Renal cortex interstitium (tissue), 11 donors: ENCODE results near the gene FTSJ3. TPM values are rescaled to one million over a fixed set of nuclear protein-coding genes. Genes with fewer than 3 reads are reported as not detected.
A peak's percentile ranks its signal among the peaks of the same experiment; 100 is the strongest.

Experiments
- DNase-seq, 11 donors: peaks; one replicate each; pipeline ENCODE4 v3.0.0-alpha.2; 2013; ENCODE audit warnings: low read depth in 9 of 11, low spot score in 4 of 11; ENCODE audit errors: extremely low read depth in 1 of 11
- polyA plus RNA-seq, 3 donors: library from polyadenylated mRNA; unstranded; fragments of 120-200 nt; gene quantifications; one replicate each; pipeline ENCODE4 v1.2.1, GENCODE V29; 2013; ENCODE audit not compliant: insufficient read length in 3 of 3

FTSJ3 gene
- polyA plus RNA-seq, 3 donors, result 62.6 to 81.3 (median 68.4) TPM

DNA sequence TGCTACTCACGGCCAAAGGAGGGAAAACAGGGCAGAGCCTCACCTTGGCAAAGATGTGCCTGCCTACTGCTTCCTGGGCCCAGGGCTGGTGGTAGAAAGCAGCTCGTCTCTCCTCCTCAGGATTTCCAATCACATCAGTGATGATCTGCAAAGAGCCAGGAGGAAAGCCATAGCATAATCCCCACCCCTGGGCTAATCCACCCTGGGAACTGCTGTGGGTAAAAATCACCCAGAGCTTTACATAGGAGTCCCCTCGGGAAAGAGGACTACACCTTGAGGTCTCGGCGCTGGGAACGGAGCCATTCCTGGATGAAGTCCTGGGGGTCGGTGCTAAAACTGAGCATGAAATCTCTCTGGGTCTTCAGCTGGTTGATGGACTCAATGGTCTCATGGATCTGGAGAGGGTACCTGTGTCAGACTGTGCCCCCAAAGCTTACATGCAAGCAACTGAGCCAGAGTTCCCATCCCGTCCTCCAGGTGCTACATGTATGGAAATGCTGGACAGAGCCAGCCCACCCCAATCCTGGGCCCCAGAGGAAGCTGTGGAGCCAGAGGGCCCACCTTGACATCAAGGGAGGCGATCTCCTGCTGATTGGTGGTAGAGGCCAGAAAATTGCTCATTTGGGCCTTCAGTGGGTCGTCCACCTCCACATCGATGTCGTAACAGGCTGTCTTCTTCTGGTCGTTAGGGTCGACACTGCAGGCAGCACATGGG lies 5.7 kb upstream of the FTSJ3 start:
- no peak for DNase-seq

DNA sequence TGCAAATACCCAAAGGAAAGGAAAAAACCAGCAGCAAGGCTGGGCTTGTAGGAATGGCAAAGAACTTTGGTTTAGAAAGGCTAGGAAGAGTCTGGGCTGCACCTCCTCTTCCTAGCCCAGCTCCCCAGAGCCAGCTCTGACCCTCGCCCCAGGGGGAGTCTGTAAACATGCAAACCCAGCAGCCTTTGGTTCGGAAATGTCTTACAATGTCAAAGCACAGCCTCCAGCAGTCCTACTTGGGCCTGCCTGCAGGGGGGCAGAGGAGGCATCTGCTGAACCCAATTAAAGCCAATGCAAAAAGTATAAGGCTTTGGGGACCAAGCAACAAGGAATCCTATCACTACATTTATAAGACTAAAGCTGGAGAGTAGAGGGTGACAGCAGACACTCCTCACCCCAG lies 5.0 kb upstream of the FTSJ3 start:
- no peak for DNase-seq

DNA sequence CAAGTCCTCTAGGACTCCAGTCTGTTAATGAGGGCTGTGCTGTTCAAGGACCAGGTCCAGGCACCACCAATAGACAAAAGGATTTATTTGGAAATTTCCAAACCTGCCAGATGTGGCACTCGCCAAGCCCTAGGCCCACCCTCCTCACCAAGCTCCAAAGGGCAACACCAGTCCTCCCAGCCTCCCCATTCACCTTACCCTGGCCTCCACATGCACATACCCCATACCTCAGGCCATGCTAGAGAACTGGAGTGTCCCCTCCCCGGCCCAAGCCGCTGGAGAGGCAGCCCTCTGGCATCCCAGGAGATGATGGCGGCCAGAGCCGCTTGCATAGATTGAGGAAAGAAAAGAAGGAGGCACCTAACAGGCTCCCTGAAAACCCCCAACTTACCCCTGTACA lies 4.6 kb upstream of the FTSJ3 start:
- no peak for DNase-seq

DNA sequence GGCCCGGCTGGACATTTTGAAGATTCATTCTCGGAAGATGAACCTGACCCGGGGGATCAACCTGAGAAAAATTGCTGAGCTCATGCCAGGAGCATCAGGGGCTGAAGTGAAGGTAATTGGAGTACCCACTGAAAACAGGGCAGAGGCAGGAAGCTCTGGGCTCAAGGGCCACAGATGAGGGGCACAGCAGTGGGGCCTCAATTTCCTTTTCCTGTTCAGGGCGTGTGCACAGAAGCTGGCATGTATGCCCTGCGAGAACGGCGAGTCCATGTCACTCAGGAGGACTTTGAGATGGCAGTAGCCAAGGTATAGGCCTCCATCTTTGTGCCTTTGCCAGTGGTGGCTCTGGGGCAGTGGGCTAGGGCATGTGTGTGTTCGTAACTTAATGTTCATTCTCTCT lies 4.0 kb upstream of the FTSJ3 start:
- DNase-seq, result no peak

DNA sequence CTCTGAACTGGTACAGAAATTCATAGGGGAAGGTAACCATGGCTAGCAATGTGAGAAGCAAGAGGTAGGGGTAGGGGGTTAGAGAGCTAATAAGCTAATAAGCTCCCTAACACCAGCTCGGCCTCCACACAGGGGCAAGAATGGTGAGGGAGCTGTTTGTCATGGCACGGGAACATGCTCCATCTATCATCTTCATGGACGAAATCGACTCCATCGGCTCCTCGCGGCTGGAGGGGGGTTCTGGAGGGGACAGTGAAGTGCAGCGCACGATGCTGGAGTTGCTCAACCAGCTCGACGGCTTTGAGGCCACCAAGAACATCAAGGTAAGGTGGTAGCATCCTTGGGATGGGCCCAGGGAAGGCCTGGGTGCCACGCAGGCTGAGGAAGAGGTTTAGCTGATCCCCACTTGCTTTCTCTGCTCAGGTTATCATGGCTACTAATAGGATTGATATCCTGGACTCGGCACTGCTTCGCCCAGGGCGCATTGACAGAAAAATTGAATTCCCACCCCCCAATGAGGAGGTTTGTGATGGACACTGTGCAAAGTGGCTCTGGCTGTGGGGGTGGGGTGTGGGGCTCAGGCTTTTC lies 3.5 kb upstream of the FTSJ3 start:
- DNase-seq, result no peak

DNA sequence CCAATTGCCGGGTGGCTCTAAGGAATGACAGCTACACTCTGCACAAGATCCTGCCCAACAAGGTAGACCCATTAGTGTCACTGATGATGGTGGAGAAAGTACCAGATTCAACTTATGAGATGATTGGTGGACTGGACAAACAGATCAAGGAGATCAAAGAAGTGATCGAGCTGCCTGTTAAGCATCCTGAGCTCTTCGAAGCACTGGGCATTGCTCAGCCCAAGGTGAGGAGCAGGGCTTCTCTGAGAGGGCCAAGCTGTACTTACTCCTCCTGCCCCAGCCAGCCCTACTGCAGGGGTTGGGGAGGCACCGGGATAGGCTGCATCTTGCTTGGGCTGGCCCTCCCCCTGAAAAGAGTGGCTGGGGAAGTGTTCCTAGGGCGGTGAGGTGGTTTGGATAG lies 2.8 kb upstream of the FTSJ3 start:
- no peak for DNase-seq

DNA sequence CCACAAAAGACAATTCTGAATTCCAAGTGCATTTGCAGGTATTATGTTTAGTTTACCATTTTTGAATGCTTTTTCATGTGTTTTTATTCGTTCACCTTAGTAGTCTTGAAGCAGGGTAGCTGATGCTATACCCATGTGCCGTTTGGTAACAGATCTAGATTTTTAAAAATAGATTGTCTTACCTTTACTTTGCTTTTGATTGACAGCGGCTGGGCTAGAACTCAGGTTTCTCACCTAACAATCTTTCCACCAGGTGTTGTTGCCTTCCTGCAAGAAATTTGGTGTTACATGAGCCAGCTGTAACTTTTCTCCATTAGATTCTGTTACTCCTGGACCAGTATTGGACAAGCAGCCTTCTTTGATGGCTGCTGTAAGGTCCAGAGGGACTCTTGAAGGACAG lies 1.5 kb upstream of the FTSJ3 start:
- no peak for DNase-seq

DNA sequence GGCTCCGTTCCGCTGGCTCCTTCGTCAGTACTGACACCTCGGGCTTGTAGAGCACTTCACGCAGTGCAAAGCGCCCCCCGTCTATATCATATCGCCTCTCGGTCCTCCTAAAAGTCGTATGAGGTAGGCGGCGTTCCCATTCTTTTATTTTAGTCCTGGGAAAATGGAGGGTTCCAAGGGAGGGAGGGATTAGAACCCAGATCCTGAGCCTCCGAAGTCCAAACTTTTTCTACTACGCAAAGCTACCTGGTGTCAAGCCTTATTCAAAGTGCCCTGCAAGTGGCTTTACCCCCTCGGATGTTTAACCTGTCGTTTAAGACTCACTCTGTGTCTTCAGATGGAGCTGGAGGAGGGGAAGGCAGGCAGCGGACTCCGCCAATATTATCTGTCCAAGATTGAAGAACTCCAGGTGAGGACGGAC lies 348 bp upstream of the FTSJ3 start:
- DNase-seq, result no peak

DNA sequence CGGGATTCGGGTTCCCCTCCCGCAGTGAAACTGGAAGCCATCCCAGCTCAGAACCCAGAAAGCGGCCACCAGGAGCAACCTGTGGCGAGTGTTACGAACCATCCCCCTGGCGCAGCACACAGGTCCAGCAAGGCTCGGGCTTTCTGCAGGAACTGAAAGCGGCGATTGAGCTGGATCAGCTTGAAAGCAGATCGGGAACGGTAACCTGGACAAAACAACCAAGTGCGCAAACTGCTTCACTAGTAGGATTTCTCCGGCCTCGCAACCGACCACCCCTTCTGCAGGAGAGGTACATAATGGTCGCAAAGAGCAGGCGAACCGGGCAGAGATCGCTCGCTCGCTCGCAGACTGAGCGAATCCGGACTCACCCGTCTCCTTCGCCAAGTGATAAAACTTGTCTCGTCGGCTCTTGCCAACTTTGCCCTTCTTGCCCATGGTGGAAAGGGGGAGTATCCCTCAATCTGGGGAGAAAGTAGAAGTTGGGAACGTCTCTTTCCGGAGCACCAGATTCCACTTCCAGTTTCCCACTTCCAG lies 928 bp downstream of the FTSJ3 start:
- DNase-seq, result peak in 1 of 11 donors; percentile 22

DNA sequence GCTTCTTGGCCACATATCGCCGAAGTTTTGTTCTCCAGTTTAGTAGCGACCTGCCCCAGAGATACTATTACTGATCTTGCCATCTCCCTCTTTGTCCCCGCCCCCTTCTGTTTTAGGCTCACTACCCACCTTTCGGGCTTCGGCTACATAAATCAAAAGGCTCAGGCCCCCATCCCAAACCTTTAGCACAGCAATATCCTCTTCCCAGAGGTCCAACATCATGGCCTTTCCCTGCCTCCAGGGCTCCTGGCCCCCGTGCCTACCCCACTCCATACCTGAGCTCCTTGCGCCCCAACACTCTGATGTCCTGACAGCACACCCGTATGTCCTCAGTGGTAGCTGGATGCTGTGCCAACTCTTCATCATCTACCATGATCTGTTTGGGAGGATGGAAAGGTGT lies 3.1 kb downstream of the FTSJ3 start:
- no peak for DNase-seq

DNA sequence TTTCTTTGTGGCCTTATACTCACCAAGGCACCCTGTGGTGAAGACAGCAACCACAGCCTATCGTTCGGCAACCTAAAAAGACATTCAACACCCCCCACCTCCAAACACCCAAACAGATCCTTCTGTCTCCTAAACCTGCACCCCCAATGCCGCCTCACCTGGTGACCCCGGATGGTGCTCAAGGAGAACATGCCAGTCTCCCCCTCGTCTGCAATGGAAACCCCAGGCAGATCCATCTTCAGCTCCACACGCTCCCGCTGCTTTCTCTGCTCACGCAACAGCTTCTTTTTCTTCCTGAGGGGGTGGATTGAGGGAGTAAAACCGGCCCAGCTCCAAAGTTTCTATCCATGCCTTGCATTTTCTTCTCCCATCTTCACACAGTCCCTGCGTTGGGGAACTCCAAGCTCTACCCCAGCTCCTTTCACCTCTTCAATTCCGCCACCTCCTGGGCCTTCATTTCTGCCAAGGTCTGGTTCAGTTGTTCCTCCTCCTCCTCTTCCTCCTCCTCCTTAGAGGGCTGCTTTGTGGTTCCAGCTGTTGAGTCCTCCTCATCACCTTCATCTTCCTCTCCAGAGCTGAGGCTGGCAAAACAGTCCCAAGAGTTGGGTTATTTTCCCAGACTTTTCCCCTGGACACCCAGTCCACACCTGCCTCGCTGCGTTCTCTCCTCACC lies 3.7 kb downstream of the FTSJ3 start:
- DNase-seq, result no peak

DNA sequence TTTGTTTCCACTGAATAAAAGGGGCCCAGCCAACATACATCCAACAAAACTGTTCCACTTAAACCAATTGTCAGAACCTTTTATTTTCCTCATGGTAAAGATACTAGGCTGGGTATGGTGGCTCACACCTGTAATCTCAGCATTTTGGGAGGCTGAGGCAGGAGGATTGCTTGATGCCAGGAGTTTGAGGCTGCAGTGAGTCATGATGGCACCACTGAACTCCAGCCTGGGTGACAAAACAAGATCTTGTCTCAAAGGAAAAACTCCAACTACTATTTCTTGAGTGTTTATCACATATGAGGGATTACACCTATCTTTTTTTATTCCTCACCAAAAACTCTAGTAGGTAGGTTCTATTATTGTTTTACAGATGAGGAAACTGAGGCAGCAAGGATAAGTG lies 4.9 kb downstream of the FTSJ3 start:
- DNase-seq, result no peak

DNA sequence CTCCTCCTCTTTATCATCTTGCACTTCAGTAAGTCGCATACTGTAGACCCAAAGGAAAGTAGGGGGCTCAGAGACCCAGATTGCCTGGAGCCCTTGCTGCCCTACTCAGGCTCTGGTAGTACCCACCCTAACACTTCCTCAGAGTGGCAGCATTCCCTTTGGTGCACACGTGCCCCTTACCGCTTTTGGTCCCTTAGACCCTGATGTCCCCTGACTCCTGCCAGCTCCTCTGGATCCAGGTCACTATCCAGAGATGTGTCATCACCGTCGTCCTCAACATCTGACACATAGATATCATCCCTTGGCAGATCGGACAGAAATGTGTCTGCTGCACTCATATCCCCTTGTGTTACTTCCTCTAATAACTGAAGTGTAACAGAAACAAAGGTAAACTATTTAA lies 5.7 kb downstream of the FTSJ3 start:
- DNase-seq, result no peak

DNA sequence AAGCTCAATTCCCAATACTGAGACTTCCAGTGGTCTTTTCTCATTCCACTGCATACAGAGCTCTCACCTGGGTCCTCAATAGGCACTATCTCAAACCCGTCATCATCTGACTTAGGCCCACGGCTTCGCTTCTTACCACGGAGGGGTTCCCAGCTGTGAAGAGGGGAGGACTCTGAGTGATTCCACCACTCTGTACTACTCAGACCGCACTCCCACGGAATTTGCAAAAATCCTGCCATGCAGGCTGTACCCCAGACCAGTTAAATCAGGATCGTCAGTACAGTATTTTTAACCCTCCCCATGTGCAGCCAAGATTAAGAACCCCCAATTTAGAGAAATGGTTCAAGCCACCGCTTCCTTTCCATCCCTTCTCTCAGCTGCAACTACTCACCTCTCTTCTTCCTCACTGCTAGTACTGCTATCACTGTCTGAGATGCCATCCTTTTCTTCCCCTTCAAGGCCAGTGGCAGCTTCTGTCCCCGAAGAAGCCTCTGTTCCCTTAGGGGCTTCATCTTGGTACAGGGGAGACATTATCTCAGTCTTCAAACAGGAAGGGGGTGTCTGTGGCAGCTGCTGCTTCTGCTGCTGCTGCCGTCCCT lies 6.4 kb downstream of the FTSJ3 start:
- no peak for DNase-seq

DNA sequence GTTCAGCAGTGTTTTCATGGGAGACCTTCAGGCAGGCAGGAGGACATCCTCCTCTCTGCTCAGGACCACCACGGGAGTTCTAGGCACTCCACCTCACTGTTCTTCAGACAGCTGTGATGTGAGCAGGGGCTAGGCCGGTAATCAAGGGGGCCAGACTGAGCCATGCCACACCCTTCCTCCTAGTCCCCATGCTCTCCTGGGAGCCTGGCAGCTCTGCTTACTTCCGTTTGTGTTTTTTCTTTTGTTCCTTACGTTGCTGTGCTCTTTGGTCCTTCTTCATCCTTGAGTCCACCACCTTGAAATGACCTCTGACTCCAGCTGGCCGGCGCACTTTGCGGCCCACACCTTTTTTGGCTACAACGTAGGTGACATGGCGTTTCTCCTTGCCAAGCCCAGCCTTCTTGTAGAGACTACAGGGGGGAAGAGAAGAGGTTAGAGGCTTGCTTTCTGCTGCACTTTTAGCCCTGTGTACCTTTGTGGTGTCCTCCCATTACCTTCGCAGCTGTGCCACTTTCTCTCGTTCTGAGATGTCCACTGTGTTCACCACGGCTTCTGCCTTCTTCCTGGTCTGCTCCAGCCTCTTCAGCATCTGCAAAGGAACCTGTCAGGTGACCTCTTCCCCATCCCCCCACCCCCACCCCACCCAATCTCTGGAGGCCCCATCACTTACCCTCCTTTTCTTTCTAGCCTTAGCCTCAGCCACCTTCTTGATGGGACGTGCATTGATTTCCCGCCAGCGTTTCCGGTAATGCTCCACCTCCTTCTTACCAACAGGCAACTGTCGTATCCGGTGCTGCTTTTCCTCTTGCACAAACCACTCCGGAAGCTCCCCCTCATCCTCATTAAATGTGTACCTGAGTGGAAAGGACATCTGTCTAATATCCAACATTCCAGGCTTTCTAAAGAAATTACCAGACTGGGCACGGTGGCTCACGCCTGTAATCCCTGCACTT lies 7.6 kb downstream of the FTSJ3 start:
- DNase-seq, result no peak

DNA sequence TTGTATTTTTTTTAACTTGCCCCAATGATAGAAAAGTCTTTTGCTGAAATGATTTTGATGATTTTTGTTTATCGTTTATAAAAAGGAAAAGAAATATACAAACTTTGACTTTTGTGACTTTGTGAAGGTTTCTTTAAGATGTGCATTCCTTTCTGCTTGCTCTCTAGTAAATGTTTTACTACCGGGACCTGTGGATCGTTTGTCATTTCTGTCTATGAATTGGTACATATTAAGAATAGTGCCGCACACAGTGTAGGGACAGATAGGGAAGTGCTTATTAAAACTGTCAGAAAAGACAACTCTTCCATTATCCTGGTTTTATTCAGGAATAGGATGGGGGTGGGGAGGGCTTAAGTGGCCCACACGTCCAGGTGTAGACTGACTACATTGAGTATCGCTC lies 8.3 kb downstream of the FTSJ3 start:
- DNase-seq, result no peak

DNA sequence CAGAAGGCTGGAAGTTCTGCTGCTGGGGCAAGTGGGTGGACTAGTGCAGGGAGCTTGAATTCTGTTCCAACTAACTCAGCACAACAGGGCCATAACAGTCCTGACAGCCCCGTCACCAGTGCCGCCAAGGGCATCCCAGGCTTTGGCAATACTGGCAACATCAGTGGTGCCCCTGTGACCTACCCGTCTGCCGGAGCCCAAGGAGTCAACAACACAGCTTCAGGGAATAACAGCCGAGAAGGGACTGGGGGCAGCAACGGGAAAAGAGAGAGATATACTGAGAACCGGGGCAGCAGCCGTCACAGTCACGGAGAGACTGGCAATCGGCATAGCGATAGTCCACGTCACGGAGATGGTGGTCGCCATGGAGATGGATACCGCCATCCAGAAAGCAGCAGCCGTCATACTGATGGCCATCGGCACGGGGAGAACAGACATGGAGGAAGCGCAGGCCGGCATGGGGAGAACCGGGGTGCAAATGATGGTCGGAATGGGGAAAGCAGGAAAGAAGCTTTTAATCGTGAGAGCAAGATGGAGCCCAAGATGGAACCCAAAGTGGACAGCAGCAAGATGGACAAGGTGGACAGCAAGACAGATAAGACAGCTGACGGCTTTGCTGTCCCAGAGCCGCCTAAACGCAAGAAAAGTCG lies 9.6 kb downstream of the FTSJ3 start:
- no peak for DNase-seq

DNA sequence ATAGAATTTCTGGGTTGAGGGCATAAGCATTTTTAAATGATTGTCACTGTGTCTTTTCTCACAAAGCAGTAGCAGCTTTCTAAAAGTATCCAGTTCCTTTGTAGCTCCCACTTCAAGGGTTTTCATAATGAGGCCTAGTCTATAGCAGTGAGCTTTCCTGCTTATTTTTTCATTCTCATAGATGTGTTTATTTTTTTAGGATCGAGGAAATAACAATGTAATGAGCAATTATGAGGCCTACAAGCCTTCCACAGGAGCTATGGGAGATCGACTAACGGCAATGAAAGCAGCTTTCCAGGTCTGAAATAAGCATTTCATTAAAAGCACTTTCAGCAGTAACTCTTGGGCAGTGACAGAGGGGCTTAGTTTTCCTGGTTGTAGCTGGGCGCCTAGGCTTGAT lies 10.8 kb downstream of the FTSJ3 start:
- DNase-seq, result no peak
